Measurements from ENCODE around the gene NUDT14.

NUDT14 gene

GRCh38 chr14:105155681-105156413, 25.3 kb downstream of the NUDT14 start:
- DNase-seq = no peak

DNA sequence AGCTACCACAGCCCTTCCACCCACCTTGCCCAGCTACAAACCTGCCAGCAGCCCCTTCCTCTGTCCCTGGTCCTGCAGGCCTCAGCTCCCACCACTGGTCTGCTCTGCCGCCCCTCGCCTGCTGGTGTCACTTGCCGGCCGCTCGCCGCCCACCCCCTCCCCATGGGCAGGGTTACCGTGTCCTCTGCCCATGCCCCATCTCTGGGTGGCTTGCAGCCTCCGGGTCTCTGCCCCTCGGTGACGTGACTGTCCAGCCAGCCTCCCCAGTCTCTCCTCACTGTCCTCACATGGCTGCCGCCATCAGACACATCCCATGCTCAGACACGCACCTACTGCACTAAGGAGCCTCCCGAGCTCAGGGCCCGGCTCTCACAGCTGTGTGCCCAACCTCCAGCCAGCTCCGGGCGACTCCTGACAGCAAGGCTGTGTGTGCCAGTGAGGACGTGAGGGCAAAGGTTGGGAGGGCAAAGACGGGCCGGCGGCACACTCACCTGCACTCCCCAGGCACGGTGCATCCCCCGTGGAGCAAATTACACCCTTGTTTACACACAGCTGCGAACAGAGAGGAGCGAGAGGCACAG, 26.0 kb downstream of the NUDT14 start:
- no peak for DNase-seq

DNA sequence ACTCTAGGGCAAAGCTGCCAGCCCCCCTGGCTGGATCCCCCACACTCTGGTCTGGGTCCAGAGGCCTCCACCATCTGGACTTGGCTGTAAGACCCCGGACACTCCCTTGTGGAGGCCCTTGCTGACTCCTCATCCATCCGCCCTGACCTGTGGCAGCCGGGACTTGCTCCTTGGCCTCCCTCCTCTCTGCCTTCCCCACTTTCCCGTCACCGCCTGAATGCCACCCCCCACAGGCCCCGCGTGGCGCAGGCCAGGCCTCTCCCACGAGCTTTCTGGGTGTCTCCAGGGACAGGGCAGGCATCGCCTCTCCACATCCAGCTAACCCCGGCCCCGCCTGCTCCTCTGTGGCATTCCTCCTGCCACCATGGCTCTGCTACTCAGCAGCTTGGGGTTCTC, 26.6 kb downstream of the NUDT14 start:
- DNase-seq = no peak

- no peak for DNase-seq
Measured at GRCh38 chr14:105153739-105154475, 27.2 kb downstream of the NUDT14 start.

DNA sequence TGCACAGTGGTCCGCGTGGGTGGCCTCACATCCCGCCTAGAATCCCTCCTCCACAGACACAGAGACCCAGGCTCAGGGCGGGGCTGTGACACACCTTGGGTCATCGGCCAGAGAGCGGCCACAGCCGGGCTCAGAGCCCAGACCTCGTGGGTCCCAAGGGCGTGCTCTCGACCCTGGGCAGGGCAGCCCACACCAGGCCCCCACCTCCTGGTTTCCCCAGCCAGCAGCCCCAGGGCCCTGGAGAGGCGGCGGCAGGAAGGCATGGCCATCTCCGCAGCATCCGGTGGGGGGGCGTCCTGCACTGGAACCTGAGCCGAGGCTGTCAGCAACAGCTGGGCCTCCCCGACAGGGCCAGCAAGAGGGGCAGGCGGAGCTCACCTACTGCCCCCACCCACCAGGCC, 27.8 kb downstream of the NUDT14 start:
- no peak for DNase-seq

- no peak for DNase-seq
Measured at GRCh38 chr14:105152794-105153241, 28.3 kb downstream of the NUDT14 start.

GRCh38 chr14:105151838-105152793, 29.0 kb downstream of the NUDT14 start:
- no peak for DNase-seq

DNA sequence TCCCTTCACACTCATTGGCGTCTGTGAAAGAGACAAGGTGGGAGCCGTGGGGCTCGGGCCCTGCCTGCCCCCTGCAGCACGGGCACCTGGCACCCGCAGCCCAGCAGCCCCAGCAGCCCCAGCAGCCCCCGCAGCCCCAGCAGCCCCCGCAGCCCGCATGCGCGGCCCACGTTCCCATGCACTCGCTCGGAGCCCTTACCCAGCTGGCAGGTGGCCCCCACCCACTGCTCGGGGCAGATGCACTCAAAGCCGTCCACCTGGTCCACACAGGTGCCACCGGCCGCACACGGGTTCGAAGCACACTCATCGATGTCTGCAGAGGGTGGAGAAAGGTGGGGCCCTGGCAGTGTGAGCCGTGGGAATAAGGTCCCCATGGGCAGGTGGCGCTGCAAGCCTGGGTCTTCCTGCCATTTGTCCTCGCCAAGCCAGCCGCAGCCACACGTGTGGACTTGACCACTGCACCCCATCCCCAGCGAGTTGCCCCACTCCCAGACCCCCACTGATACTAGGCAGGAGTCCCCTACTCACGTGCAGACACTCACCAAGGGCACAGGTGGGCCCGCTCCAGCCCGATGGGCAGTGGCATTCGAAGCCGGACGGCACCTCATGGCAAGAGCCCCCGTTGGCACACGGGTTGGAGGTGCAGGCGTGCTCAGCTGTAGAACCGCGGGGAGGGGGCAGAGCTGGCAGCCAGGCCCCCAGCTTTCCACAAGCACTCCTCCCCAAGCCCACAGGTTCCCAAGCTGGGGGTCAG, 29.9 kb downstream of the NUDT14 start:
- no peak for DNase-seq

- DNase-seq = no peak
Measured at GRCh38 chr14:105150368-105151083, 30.6 kb downstream of the NUDT14 start.

GRCh38 chr14:105150026-105150367, 31.1 kb downstream of the NUDT14 start:
- DNase-seq = no peak

DNA sequence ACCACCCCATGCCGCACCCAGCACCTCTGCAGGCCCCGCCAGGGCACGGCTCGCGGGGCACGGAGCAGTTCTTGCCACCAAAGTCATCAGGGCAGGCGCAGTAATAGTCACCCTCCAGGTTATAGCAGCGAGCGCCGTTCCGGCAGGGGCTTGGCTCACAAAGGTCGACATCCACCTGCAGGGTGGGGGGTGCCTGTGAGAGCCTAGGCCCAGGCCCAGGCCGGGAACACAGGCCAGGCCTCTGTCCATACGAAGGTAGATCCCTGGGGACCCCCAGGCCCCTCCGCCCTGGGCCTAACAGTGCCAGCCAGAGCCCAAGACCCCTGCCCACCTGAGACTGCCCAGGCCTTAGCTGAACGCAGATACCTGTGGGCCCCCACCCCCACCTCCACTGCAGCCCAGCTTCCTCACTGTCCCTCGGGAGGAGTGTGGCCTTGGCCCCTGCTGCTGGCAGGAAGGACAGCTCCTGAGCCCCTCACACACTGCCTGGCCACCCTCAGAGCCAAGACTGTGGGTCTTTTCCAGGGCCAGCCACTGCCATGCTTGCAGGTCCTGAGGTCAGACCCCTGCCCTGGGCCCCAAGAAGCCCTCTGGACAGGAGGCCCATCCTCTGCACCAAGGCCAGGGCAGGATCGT, 31.8 kb downstream of the NUDT14 start:
- DNase-seq = no peak

- DNase-seq = no peak
Measured at GRCh38 chr14:105148604-105149145, 32.4 kb downstream of the NUDT14 start.

DNA sequence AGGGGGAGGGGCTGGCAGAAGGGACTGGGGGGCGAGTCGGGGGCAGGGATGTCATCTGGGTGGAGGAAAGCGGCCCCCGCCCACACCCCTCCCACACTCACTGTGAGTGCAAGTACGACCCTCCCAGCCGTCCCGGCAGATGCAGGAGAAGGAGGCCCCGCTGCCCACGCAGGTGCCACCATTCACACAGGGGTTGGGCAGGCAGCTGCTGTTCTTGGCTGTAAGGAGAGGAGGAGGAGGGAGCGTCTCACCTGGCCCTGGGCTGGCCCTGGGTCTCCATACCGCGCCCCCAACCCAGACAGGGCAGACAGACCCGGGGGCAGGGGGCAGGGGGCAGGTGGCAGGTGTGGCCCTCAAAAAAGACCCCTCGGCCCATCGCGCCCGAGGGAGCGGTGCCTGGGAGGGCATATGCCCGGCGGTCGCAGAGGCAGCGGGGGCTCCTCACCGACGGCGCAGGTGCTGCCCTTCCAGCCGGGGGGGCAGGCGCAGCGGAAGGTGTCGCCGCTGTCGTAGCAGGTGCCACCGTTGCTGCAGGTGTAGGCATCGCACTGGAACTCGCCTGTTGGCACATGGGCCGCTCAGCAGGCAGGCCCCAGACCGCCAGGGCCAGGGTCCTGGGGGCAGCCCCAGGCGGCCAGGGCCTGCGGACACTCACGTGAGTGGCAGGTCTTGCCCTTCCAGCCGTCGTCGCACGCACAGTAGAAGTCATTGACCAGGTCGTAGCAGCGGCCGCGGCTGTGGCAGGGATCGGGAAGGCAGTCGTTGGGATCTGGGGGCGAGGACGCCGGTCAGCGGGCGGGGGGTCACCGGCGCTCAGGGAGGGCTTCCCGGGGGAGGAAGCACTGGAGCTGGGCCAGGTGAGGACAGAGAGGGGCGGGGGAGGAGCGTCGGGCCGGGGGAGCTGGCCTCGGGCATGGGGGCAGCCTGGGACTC, 33.2 kb downstream of the NUDT14 start:
- DNase-seq = no peak

GRCh38 chr14:105146976-105147635, 34.0 kb downstream of the NUDT14 start:
- DNase-seq = no peak

- DNase-seq = no peak
Measured at GRCh38 chr14:105146181-105146975, 34.7 kb downstream of the NUDT14 start.

GRCh38 chr14:105145381-105146180, 35.5 kb downstream of the NUDT14 start:
- no peak for DNase-seq
